Spleen (tissue), 11 donors: ENCODE data around the gene MED27. TPM values are rescaled to one million over a fixed set of nuclear protein-coding genes. Genes with fewer than 3 reads are reported as not detected.

ENCODE experiments used
- DNase-seq: peaks from one replicate; pipeline ENCODE4 v3.0.0-alpha.2; 2020
- H3K27ac ChIP-seq, 8 donors: fragments of 200-600 bp; sonication (generic) in 7 of 8; 1 replicate in 4 of 8; 2 replicates in 4 of 8; pipeline versions ENCODE4 v1.5.0 to v1.8.0; 2016 to 2021; ENCODE audit warnings: inconsistent platforms in 4 of 8, mild to moderate bottlenecking in 4 of 8, moderate library complexity in 1 of 8
- H3K27me3 ChIP-seq, 7 donors: fragments of 200-600 bp; sonication (generic) in 6 of 7; replicated peaks in 1 of 7; 1 replicate in 4 of 7; 2 replicates in 3 of 7; pipeline versions ENCODE4 v1.5.0 to v1.8.0; 2016 to 2021; ENCODE audit warnings: inconsistent platforms in 3 of 7, mild to moderate bottlenecking in 1 of 7
- H3K36me3 ChIP-seq, 6 donors: fragments of 200-600 bp; sonication (generic) in 5 of 6; 1 replicate in 4 of 6; 2 replicates in 2 of 6; pipeline versions ENCODE4 v1.5.0 to v1.8.0; 2016 to 2021; ENCODE audit warnings: inconsistent platforms in 2 of 6
- H3K4me1 ChIP-seq, 6 donors: fragments of 200-600 bp; sonication (generic) in 5 of 6; 1 replicate in 3 of 6; 2 replicates in 3 of 6; pipeline versions ENCODE4 v1.5.0 to v1.8.0; 2016 to 2021; ENCODE audit warnings: inconsistent platforms in 3 of 6
- H3K4me3 ChIP-seq, 8 donors: fragments of 200-600 bp; sonication (generic) in 7 of 8; 1 replicate in 4 of 8; 2 replicates in 4 of 8; pipeline versions ENCODE4 v1.5.0 to v1.8.0; 2016 to 2021; ENCODE audit warnings: inconsistent platforms in 4 of 8, mild to moderate bottlenecking in 4 of 8, moderate library complexity in 2 of 8
- H3K9me3 ChIP-seq, 8 donors: fragments of 200-600 bp; sonication (generic) in 7 of 8; 1 replicate in 4 of 8; 2 replicates in 4 of 8; pipeline versions ENCODE4 v1.5.0 to v1.8.0; 2016 to 2021; ENCODE audit warnings: inconsistent platforms in 4 of 8
- CTCF ChIP-seq, 11 experiments: fragments of 200-600 bp in 7 of 11; fragments of 450-650 bp in 4 of 11; sonication (generic) in 4 of 11; IDR thresholded peaks in 8 of 11; conservative IDR thresholded peaks in 3 of 11; 1 replicate in 7 of 11; 2 replicates in 4 of 11; pipeline versions ENCODE4 v1.4.0 to v1.8.0; 2016 to 2021; ENCODE audit warnings: antibody characterized with exemption in 11 of 11, inconsistent platforms in 4 of 11, mild to moderate bottlenecking in 1 of 11
- POLR2A ChIP-seq, 3 donors: fragments of 450-650 bp; IDR thresholded peaks; one replicate each; pipeline ENCODE4 v1.5.1; 2017; ENCODE audit warnings: antibody characterized with exemption in 3 of 3, mild to moderate bottlenecking in 1 of 3
- POLR2AphosphoS5 ChIP-seq, 3 donors: sonication (generic); formaldehyde crosslinking; IDR thresholded peaks; one replicate each; pipeline ENCODE4 v1.5.1; 2017; ENCODE audit warnings: antibody characterized with exemption in 3 of 3
- WGBS, 5 donors: extraction: QIAGEN DNeasy Blood & Tissue Kit in 3 of 5; methylation state at CpG; one replicate each; pipeline versions ENCODE4 v1.1.5 to v1.1.7; 2013 to 2018; 5-methylcytosine and 5-hydroxymethylcytosine counted together
- intact Hi-C: fragments of 100-400 bp; cut with DNase I; formaldehyde crosslinking; loops from one replicate; pipeline ENCODE4 v1.15.0; 2023; ENCODE audit warnings: low total_unique reads
- polyA plus RNA-seq, 3 donors: library from polyadenylated mRNA; stranded (reverse); fragments of 200-250 nt; gene quantifications; one replicate each; pipeline ENCODE4 v1.2.1, GENCODE V29; 2013
- total RNA-seq, 7 donors: library from RNA; depleted of rRNA in 3 of 7; stranded (reverse); fragments of >200 nt in 3 of 7; fragmentation: NEBNext Ultra II Directional in 4 of 7; extraction: Animal tissue kit (Norgen Biotek cat#: 25700) in 4 of 7; gene quantifications; one replicate each; pipeline versions ENCODE4 v1.1.0 to v1.2.1, GENCODE V29; 2016 to 2021
- donor health status: healthy with polysubstance abuse.
- donor health status: DM: no; HTN: no; CAD: no; lungs with moderate emphysema.
- donor health status: DM: no; HTN: no; CAD: no.
- donor health status: Bipolar disorder and iron deficiency.
- donor health status: healthy.
- donor health status: DM: no; HTN: no; CAD: no.
- donor health status: DM: yes; HTN: yes; CAD: no.

Gene MED27
- total and polyA plus RNA-seq, 10 donors = 13.1 to 22.4 (median 16.0) TPM

- no peak for DNase-seq
- WGBS, 5 donors = 84 to 91% (median 86%) methylated on average over 7 of the region's 7 CpGs
Measured at GRCh38 chr9:131910572-131910971, 169.1 kb downstream of the MED27 start.

GRCh38 chr9:131905144-131905543 lies 174.5 kb downstream of the MED27 start:
- 92 to 98% (median 95%) methylated on average over 2 to 3 of the region's 3 CpGs for WGBS, 5 donors
- H3K27me3 ChIP-seq = no peaks in the 10 kb centered on the region

More at GRCh38 chr9:131910572-131910971, 169.1 kb downstream of the MED27 start:
- Histone ChIP-seq H3K4me3 (no peak overlapping the region), H3K27me3 (no peaks in the 10 kb centered on the region), H3K27ac (no peak overlapping the region), H3K4me1 (no peaks in the 10 kb centered on the region), H3K36me3 (peaks cover 0 to 15% (median 0%) of the 10 kb centered on the region in 6 donors), H3K9me3 (no peaks in the 10 kb centered on the region)
- intact Hi-C loops = no loop called here
- TF ChIP-seq CTCF (IDR thresholded peaks at IDR 0.05 in 8 of 11, conservative IDR thresholded peaks at IDR 0.05 in 3 of 11) = no peak
- no peak for TF ChIP-seq POLR2A (IDR thresholded peaks at IDR 0.05)
- no peak for TF ChIP-seq POLR2AphosphoS5 (IDR thresholded peaks at IDR 0.05)

GRCh38 chr9:131899296-131900228 lies 180.1 kb downstream of the MED27 start:
- Histone ChIP-seq H3K9me3 (no peaks in the 10 kb centered on the region), H3K27me3 (no peaks in the 10 kb centered on the region), H3K27ac (no peak overlapping the region), H3K4me1 (no peaks in the 10 kb centered on the region), H3K36me3 (peaks cover 0 to 21% (median 0%) of the 10 kb centered on the region in 6 donors), H3K4me3 (no peak overlapping the region)
- TF ChIP-seq POLR2A (IDR thresholded peaks at IDR 0.05) (no peak), POLR2AphosphoS5 (IDR thresholded peaks at IDR 0.05) (no peak), CTCF (IDR thresholded peaks at IDR 0.05 in 8 of 11, conservative IDR thresholded peaks at IDR 0.05 in 3 of 11) (no peak)
- intact Hi-C loops = no loop called here
- WGBS, 5 donors = 93 to 96% (median 94%) methylated on average over 20 of the region's 20 CpGs
- DNase-seq = no peak

More at GRCh38 chr9:131905144-131905543, 174.5 kb downstream of the MED27 start:
- intact Hi-C loops = no loop called here
- Histone ChIP-seq H3K4me1 (no peaks in the 10 kb centered on the region), H3K36me3 (peaks cover 0 to 15% (median 0%) of the 10 kb centered on the region in 6 donors), H3K27ac (no peak overlapping the region), H3K4me3 (no peak overlapping the region), H3K9me3 (no peaks in the 10 kb centered on the region)
- no peak for DNase-seq
- TF ChIP-seq POLR2A (IDR thresholded peaks at IDR 0.05) = no peak
- TF ChIP-seq POLR2AphosphoS5 (IDR thresholded peaks at IDR 0.05) = no peak
- TF ChIP-seq CTCF (IDR thresholded peaks at IDR 0.05 in 8 of 11, conservative IDR thresholded peaks at IDR 0.05 in 3 of 11) = no peak

GRCh38 chr9:131892902-131893500 lies 186.7 kb downstream of the MED27 start:
- Histone ChIP-seq H3K36me3 (peaks cover 0 to 61% (median 17%) of the 10 kb centered on the region in 6 donors), H3K9me3 (no peaks in the 10 kb centered on the region), H3K27me3 (no peaks in the 10 kb centered on the region), H3K27ac (no peak overlapping the region), H3K4me1 (no peaks in the 10 kb centered on the region), H3K4me3 (no peak overlapping the region)
- 83 to 87% (median 87%) methylated on average over 9 of the region's 9 CpGs for WGBS, 5 donors
- no peak for DNase-seq
- intact Hi-C loops = no loop called here
- TF ChIP-seq POLR2A (IDR thresholded peaks at IDR 0.05) = no peak
- no peak for TF ChIP-seq POLR2AphosphoS5 (IDR thresholded peaks at IDR 0.05)
- TF ChIP-seq CTCF (IDR thresholded peaks at IDR 0.05 in 8 of 11, conservative IDR thresholded peaks at IDR 0.05 in 3 of 11) = no peak
